SHP77 treated with DMSO at 0.1 percent for 48 hours (cell line): ENCODE data around the gene SLC22A31.

Source experiments
- DNase-seq: peaks from one replicate; lab custom pipeline; 2025; lab: John Stamatoyannopoulos, UW

SLC22A31 gene

GRCh38 chr16:89164847-89165680 is 35.3 kb downstream of the SLC22A31 start:
- DNase-seq = no peak

GRCh38 chr16:89164436-89164835 is 35.9 kb downstream of the SLC22A31 start:
- no peak for DNase-seq

DNA sequence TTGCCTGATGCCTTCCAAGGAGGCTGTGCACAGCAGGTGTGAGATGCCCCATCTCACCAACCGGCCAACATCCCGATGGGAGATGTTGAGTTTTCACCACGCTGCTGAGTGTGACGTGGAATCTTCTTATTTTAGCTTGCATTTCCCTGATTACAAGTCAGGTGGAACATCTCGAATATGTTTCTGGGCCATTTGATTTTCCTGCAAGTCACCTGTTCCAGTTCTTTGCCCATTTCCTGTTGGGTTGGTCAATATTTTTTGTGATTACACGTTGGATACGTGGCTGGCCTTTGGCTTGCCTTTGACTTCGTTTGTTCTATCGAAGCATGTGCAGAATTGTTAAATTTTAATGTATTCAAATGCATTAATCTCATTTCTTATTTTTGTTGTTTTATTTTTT is 37.0 kb downstream of the SLC22A31 start:
- no peak for DNase-seq

DNA sequence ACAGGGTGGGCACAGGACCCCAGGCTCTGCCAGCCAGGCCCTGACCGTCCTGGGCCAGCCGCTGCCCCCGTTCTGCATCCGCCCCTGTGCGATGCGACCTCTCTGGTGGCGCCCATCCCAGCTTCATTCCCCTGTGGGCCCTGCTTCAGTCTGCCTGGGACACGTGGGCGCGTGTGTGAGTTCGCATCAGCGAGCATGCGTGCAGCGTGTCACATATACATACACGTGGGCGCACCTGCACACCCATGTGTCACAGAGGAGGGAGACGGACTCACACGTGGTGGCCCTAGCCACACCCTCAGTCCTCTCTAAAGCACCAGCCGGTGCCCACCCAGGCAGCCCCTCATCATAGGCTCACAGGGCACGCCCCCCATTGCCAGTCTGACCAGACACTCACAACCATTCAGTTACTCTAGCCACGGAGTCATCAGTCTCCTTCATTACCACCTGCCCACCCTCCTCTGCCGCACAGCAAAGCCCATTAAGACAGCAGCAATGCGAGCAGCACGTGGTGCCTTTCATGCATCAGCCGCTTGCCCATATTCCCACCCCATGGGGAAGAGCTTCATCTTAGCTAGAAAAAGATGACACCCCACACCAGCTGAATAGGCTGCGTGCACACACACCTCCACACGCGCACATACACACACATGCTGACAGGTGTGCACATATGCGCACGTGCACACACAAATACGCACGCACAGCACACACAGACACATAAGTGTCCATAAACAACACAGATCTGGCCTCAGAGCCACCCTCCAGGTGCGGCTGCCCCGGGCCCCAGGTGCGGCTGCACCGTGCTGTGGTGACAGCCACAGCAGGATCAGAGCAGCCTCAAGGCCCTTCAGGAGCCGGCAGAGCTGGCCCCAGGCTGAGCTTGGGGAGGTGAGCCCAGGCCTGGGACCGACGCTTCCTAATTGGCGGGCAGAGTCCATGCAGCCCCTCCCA is 38.3 kb downstream of the SLC22A31 start:
- DNase-seq = no peak

GRCh38 chr16:89160977-89161701 is 39.2 kb downstream of the SLC22A31 start:
- no peak for DNase-seq

- no peak for DNase-seq
These were observed 40.4 kb downstream of the SLC22A31 start for GRCh38 chr16:89159850-89160354.

GRCh38 chr16:89159066-89159849 is 41.1 kb downstream of the SLC22A31 start:
- DNase-seq = no peak

DNA sequence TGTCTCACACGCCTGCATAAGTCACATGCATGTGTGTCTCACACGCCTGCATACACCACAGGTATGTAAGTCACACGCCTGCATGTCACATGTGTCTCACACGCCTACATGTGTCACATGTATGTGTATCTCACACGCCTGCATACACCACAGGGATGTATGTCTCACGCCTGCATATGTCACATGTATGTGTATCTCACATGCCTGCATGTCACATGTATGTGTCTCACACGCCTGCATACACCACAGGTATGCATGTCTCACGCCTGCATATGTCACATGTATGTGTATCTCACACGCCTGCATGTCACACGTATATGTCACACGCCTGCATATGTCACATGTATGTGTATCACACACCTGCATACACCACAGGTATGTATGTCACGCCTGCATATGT is 42.6 kb downstream of the SLC22A31 start:
- no peak for DNase-seq

DNA sequence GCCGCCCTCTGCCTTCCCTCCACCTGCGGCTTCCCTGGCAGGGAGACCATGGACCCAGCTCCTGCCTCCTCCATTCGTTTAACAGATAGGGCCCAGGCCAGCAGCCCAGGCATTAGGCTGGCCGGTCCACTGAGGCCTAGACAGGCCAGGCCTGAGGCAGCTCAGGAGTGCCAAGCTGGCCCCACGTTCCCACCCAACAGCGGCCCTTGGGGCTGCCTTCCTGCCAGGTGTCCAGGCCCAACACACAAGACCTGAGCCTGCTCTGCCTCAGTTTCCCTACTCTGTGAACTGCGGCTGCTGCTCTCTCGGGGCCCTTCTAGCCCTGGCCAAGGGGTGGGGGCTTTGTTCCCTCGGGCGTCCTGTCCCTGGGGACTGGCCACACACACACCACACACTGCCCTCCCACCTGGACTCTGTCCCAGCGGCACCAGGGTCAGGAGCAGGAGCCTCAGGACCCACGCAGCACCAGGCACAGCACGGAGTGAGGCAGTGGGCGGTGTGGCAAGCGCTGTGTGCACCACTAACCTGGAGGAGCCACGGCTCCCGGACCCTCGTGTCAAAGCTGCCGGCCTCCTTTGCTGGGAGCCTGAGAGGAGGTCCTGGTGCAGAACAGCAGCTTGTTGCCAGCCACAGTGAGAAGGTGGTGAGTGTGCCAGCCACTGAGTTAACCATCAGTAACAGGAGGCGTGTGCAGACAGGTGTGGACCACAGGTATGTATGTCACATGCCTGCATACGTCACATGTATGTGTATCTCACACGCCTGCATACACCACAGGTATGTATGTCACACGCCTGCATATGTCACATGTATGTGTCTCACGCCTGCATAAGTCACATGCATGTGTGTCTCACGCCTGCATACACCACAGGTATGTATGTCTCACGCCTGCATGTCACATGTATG is 43.3 kb downstream of the SLC22A31 start:
- no peak for DNase-seq

DNA sequence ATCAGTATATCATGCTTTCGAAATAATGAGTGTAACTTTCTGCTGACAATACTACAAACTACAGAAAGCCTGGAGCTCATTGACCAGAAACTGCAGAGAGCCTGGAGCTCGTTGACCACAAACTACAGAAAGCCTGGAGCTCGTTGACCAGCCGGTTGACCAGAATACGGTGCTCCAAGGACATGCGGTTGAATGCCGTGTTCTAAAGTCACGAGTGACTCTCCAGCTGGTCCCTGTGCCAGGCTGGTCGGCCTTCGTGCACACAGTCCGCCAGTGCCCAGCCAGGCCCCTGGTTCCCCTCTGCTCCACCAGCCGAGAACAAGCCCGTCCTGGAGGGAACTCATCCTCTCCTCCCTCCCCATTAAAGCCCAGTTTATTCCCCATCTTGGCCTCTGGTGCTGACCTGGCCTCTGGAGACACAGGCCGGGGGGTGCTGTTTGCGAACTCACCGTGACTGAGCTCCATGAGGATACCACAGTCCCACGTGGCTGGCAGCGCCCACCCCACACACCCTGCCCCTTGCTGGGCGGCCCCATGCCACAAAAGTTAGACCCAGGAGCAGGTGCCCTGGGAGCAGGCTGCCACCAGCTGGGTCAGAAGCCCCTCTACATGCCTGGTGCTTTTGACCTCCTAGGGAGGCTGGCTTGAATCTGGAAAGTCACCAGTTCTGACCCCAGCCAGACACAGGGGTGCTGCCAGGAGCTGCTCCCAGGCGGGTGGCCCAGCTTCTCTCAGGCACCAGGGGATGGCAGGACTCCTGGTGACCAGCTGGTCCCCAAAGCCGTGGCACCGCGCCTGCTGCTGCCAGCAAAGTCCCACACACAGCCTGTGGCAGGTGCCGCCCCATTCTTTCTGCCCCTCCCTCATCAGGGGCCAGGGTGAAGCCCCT is 44.2 kb downstream of the SLC22A31 start:
- no peak for DNase-seq

GRCh38 chr16:89155184-89155679 is 45.1 kb downstream of the SLC22A31 start:
- no peak for DNase-seq

GRCh38 chr16:89154390-89155183 is 45.8 kb downstream of the SLC22A31 start:
- no peak for DNase-seq

DNA sequence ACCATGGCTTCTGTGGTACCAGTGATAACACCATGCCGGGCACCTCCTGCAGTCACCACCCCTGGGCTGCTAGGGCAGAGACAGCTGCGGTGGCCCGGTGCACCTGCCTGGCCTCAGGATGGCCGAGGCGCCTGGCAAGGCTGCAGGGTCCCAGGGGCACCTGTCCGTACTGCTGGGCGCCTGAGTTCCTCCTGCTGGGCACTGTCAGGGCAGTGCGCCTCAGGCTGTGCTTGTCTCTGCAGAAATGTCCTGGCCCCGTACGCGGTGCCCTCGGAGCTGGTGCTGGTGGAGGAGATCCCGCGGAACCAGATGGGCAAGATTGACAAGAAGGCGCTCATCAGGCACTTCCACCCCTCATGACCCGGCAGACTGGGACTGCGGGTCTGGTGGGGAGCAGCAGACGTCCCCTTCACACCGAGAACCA is 46.5 kb downstream of the SLC22A31 start:
- no peak for DNase-seq

DNA sequence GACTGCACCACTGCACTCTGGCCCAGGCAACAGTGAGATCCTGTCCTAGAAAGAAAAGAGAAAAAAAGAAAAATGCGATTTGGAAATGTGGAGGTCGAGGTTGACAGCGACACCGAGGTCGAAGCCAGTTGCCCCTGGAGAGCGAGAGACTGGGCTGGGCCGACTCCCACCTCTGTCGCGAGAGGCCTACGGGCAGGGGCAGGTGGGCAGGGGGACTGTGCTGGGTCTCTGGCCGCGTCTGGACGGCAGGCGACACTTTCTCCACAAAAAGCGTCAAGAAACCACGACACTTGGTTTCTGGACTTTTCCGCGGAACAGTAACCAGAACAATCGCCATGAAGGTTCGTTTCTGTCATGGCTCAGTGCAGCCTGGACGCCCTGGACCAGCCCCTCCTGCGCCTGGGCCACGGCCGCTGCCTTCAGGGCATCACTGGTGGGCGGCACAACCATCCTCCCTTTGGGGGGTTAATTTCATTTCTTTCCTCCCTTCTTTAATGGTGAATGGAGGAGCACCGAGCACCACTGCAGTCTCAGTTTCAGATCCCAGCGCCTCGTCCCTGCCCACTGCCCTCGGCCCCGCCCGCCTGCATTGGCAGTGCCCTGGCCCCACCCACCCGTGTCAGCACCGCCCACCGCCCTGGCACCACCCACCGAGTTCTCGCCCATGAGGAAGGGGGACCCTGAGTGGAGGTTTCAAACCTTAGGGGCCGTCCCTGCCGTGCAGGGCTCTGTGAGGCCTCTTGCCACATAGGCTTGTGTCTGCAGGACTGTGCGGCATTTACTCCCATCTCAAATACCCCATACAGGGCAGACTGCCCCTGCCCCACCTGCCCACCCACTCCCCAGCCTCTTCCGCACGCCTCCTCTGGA is 47.3 kb downstream of the SLC22A31 start:
- no peak for DNase-seq

DNA sequence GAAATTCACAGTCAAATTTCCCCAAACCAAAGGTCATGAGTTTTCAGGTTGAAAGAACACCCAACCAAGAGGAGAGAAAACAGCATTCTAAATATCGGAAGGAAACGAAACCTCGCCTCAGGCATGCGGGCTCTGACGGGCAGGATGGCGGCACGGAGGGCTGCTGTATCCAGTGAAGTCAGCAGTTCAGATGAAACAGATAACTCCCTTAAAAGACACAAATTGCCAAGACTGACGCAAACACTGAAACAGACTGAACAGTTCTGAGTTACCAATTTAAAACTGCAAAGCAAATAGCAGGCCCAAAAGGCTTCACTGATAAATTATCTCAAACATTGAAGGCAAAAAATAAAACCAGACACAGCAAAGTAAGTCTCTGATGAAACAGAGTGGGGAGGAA is 49.4 kb downstream of the SLC22A31 start:
- DNase-seq = no peak

DNA sequence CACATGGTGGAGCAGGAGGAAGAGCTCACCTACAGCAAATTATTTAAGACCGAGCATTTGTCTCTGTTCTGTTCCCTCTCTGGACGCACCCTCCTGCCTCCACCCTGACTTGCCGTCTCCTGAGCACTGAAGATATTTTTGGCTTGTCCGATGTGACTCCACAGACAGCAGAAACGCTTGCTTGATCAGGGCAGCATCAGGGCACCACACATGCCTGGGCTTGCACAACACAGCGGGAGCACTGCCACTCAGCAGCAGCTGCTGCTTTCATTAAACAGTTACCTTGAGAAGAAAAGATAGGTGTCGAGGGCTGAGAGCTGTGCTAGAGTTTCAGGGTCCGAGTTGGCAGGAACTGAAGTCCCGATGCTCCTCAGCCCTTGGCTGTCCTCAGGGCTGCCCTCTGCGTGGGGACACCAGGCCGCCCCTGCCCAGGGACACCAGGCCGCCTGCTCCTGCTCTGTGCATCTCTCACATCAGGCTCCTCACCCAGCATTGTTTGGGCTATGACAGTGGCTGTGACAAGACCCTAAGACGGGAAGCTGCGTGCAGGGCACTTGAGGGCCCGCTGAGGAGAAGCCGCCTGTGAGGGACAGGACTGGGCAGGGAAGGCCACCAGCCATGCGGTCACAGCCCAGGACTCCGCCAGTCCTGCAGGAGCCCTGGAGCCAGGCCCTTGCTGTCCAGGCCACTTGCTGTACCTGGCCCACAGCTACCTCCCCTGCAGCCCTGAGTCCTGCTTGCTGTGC is 50.1 kb downstream of the SLC22A31 start:
- peak; percentile 25 for DNase-seq
